ENCODE data around the gene LSM7.

Gene LSM7

DNA sequence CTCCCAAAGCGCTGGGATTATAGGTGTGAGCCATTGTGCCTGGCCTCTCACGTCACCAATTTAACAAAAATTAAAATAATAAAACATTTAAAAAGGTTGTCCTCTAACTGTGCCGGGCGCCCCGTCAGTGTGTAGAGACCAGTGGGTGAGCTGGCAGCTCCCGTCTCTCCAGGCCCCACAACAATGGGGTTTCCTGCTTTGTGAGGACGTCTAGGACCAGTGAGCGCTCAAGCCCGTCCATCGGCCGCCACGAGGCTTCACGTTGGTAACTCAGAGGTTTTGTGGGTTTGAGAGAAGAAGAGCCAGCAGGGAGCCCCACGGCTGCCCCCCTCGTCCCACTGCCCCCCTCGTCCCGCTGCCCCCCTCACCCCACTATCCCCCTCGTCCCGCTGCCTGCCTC is 4.7 kb downstream of the LSM7 start:
- Histone ChIP-seq H3K4me3 (ENCODE audit: severe bottlenecking) (no peak overlapping the region), H3K36me3 (ENCODE audit: low read depth) (peaks cover 18% of the 10 kb centered on the region), H3K27me3 (ENCODE audit: insufficient read depth, poor library complexity, severe bottlenecking) (no peaks in the 10 kb centered on the region), H3K9me3 (ENCODE audit: severe bottlenecking) (no peaks in the 10 kb centered on the region), H3K27ac (ENCODE audit: poor library complexity, severe bottlenecking) (no peak overlapping the region), H3K4me1 (ENCODE audit: insufficient read depth, poor library complexity, severe bottlenecking) (no peaks in the 10 kb centered on the region)
- ATAC-seq (ENCODE audit: low read depth): no peak
- no peak for DNase-seq (ENCODE audit: low spot score)
- TF ChIP-seq, protein P1, sequence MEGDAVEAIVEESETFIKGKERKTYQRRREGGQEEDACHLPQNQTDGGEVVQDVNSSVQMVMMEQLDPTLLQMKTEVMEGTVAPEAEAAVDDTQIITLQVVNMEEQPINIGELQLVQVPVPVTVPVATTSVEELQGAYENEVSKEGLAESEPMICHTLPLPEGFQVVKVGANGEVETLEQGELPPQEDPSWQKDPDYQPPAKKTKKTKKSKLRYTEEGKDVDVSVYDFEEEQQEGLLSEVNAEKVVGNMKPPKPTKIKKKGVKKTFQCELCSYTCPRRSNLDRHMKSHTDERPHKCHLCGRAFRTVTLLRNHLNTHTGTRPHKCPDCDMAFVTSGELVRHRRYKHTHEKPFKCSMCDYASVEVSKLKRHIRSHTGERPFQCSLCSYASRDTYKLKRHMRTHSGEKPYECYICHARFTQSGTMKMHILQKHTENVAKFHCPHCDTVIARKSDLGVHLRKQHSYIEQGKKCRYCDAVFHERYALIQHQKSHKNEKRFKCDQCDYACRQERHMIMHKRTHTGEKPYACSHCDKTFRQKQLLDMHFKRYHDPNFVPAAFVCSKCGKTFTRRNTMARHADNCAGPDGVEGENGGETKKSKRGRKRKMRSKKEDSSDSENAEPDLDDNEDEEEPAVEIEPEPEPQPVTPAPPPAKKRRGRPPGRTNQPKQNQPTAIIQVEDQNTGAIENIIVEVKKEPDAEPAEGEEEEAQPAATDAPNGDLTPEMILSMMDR (IDR thresholded peaks at IDR 0.05; ENCODE audit: poor library complexity, severe bottlenecking): no peak

DNA sequence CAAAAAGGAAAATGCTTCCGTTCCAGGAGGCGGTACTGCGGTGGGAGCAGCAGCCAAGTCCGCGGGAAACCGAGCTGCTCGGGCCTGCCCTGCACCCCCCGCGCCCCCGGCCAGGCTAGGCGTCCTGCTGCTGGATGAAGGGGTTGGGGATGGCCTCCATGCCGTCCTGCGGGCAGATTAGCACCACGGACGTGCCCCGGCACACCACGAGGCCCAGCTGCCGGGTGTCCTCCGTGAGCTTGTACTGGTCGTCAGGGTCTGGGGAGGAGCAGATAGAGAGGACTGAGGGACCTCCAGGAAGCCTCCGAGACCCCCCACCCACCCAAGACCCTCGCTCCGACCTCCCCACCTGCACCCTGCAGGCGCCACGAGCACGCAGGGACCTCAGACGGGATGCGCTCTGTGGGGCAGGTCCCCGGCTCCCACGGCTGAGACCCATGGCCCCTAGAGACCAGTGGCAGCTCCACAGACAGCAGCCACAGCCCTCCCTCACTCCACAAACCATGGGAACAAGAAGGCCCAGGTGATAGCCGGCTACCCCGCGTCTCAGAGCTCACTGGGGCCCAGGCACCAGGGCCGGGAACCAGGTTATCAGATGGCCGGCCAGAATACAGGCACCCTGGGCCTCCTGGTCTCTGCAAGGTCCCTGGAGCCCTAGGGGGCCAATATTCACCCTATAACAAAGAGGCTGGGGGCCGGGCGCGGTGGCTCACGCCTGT is 6.7 kb downstream of the LSM7 start:
- Histone ChIP-seq H3K9me3 (ENCODE audit: severe bottlenecking) (no peaks in the 10 kb centered on the region), H3K4me1 (ENCODE audit: insufficient read depth, poor library complexity, severe bottlenecking) (no peaks in the 10 kb centered on the region), H3K27ac (ENCODE audit: poor library complexity, severe bottlenecking) (no peak overlapping the region), H3K27me3 (ENCODE audit: insufficient read depth, poor library complexity, severe bottlenecking) (no peaks in the 10 kb centered on the region), H3K4me3 (ENCODE audit: severe bottlenecking) (no peak overlapping the region), H3K36me3 (ENCODE audit: low read depth) (peaks cover 13% of the 10 kb centered on the region)
- ATAC-seq (ENCODE audit: low read depth) (no peak), DNase-seq (ENCODE audit: low spot score) (no peak)
- TF ChIP-seq, protein P1 (IDR thresholded peaks at IDR 0.05; ENCODE audit: poor library complexity, severe bottlenecking): no peak

DNA sequence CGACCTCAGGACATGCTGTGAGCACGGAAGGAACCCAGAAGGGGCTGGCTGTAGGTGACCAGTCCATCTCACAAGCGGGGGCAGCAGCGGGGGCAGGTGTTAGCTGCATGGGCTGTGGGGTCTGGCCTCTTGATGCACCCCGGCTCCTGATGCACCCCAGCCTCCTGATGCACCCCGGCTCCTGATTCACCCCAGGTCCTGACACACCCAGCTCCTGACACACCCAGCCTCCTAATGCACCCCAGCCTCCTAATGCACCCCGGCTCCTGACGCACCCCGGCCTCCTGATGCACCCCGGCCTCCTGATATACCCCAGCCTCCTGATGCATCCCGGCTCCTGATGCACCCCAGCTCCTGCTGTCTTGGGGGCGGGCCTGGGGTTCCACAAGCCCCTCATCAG is 7.4 kb downstream of the LSM7 start:
- TF ChIP-seq, protein P1 (IDR thresholded peaks at IDR 0.05; ENCODE audit: poor library complexity, severe bottlenecking): no peak
- Histone ChIP-seq H3K4me3 (ENCODE audit: severe bottlenecking) (no peak overlapping the region), H3K27ac (ENCODE audit: poor library complexity, severe bottlenecking) (no peak overlapping the region), H3K4me1 (ENCODE audit: insufficient read depth, poor library complexity, severe bottlenecking) (no peaks in the 10 kb centered on the region), H3K9me3 (ENCODE audit: severe bottlenecking) (no peaks in the 10 kb centered on the region), H3K27me3 (ENCODE audit: insufficient read depth, poor library complexity, severe bottlenecking) (no peaks in the 10 kb centered on the region), H3K36me3 (ENCODE audit: low read depth) (peaks cover 9% of the 10 kb centered on the region)
- DNase-seq (ENCODE audit: low spot score) (no peak), ATAC-seq (ENCODE audit: low read depth) (no peak)

DNA sequence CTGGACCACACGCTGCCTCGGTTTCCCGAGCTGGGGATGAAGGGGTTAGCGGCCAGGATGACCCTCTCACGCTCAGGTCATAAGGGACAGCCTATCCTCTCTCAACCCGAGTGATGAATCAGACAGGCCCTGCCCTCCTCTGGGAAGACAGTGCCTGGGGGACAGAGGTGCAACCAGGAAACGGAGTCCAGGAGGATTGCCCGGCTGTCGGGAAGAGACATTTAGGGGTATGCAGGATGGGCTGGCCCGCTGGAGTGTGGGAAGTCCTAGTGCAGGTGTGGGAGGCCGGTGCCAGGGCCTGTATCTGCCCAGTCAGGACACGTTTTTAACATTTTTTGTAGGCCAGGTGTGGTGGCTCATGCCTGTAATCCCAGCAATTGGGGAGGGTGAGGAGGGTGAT is 8.3 kb downstream of the LSM7 start:
- peaks cover 6% of the 10 kb centered on the region for H3K36me3 ChIP-seq (ENCODE audit: low read depth)
- TF ChIP-seq, protein P1 (IDR thresholded peaks at IDR 0.05; ENCODE audit: poor library complexity, severe bottlenecking): no peak
- DNase-seq (ENCODE audit: low spot score) (no peak), ATAC-seq (ENCODE audit: low read depth) (peak; percentile 65)
- H3K4me3 ChIP-seq (ENCODE audit: severe bottlenecking): no peak overlapping the region
- no peaks in the 10 kb centered on the region for H3K4me1 ChIP-seq (ENCODE audit: insufficient read depth, poor library complexity, severe bottlenecking)
- H3K27ac ChIP-seq (ENCODE audit: poor library complexity, severe bottlenecking): no peak overlapping the region
- H3K27me3 ChIP-seq (ENCODE audit: insufficient read depth, poor library complexity, severe bottlenecking): no peaks in the 10 kb centered on the region
- no peaks in the 10 kb centered on the region for H3K9me3 ChIP-seq (ENCODE audit: severe bottlenecking)

DNA sequence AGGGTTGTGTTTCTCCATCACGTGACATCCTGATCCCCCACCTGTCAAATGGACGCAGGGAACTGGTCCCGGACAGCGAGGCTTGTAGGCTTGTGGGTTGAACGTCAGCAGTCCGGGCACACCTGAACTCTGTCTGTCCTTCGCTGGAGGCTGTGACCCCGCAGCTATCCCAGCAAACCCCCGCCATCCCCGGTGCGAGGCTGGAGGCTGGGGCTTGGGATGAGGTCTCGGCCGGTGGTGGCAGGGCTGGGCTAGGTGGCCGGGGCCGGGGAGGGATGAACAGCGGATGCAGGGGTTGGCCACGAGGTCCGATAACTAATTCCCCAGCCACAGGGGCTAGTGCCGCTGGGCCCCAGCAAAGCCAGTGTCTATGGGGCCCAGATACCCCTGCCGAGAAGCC is 8.8 kb downstream of the LSM7 start:
- H3K27ac ChIP-seq (ENCODE audit: poor library complexity, severe bottlenecking): no peak overlapping the region
- ATAC-seq (ENCODE audit: low read depth) (no peak), DNase-seq (ENCODE audit: low spot score) (no peak)
- H3K4me3 ChIP-seq (ENCODE audit: severe bottlenecking): no peak overlapping the region
- H3K9me3 ChIP-seq (ENCODE audit: severe bottlenecking): no peaks in the 10 kb centered on the region
- TF ChIP-seq, protein P1 (IDR thresholded peaks at IDR 0.05; ENCODE audit: poor library complexity, severe bottlenecking): no peak
- H3K27me3 ChIP-seq (ENCODE audit: insufficient read depth, poor library complexity, severe bottlenecking): no peaks in the 10 kb centered on the region
- H3K36me3 ChIP-seq (ENCODE audit: low read depth): peaks cover 6% of the 10 kb centered on the region
- H3K4me1 ChIP-seq (ENCODE audit: insufficient read depth, poor library complexity, severe bottlenecking): no peaks in the 10 kb centered on the region
